SK-N-MC (cell line): ENCODE results near the gene C2orf42.

Experiments used
- DNase-seq: peaks from one replicate; pipeline ENCODE4 v3.0.0-alpha.2; 2011; ENCODE audit warnings: low read depth, low spot score
- H3K27ac ChIP-seq: fragments of 200-600 bp; sonication (generic); 2 replicates; pipeline ENCODE4 v1.5.1; 2016; ENCODE audit warnings: mixed run types
- H3K36me3 ChIP-seq: fragments of 200-600 bp; sonication (generic); 2 replicates; pipeline ENCODE4 v1.6.1; 2017; ENCODE audit warnings: antibody characterized with exemption, low read length, mixed read lengths; ENCODE audit not compliant: insufficient read depth
- H3K4me3 ChIP-seq: fragments of 200-600 bp; sonication (generic); 2 replicates; pipeline ENCODE4 v1.5.1; 2016
- H3K9ac ChIP-seq: fragments of 200-600 bp; sonication (generic); 2 replicates; pipeline ENCODE4 v1.8.0; 2017; ENCODE audit warnings: mixed run types, mixed read lengths; ENCODE audit not compliant: insufficient read length
- H3K9me3 ChIP-seq: fragments of 200-600 bp; sonication (generic); 2 replicates; pipeline ENCODE4 v1.6.1; 2017; ENCODE audit warnings: low read depth, mild to moderate bottlenecking, antibody characterized with exemption, low read length, moderate library complexity, mixed read lengths
- EZH2 ChIP-seq: fragments of 200-600 bp; sonication (generic); IDR thresholded peaks from one replicate; pipeline ENCODE4 v1.6.1; 2017; ENCODE audit warnings: antibody characterized with exemption
- FOXP2 ChIP-seq: optimal IDR thresholded peaks from 2 replicates; pipeline ENCODE3; 2011; ENCODE audit warnings: mild to moderate bottlenecking, moderate library complexity; ENCODE audit not compliant: insufficient read depth; ENCODE audit errors: extremely low read length, control extremely low read depth
- POLR2AphosphoS5 ChIP-seq: IDR thresholded peaks from 2 replicates; pipeline ENCODE4 v1.6.1; 2012; ENCODE audit warnings: mild to moderate bottlenecking, low read depth, low read length, borderline replicate concordance

Gene C2orf42

GRCh38 chr2:70125498-70125898 lies 65.3 kb downstream of the C2orf42 start:
- no peaks in the 10 kb centered on the region for H3K36me3 ChIP-seq
- H3K4me3 ChIP-seq: peak overlapping the region; percentile 92
- peak overlapping the region; percentile 95 for H3K9ac ChIP-seq
- DNase-seq: no peak
- H3K27ac ChIP-seq: peak overlapping the region; percentile 98; the same call in 1 of the 2 replicates
- TF ChIP-seq POLR2AphosphoS5 (no peak), EZH2 (no peak), FOXP2 (no peak)
- no peaks in the 10 kb centered on the region for H3K9me3 ChIP-seq

DNA sequence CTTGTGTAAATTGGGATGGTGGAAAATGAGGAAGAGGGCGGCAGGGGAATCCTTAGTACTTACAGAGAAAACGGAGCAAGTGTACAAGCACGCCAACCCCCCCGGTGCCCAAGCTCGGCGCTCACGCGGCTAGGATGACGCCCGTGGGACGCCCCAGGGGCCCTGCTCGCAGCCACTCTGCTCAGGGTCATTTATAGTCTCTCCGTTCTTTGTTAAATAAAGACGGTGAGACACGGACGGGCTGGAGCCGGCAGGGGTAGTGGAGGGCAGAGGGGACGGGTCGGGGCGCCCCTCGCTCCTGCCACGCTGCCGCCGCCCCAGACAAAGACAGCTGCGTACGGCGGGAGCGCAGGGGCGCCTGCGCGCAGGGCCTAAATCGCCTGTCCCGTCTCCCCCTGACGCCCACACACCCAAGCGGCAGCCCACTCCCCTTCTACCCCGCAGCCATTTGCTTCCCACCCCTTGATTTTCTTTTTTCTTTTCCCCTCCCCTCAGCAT lies 65.8 kb downstream of the C2orf42 start:
- Histone ChIP-seq H3K36me3 (no peaks in the 10 kb centered on the region), H3K27ac (peak overlapping the region; percentile 98), H3K4me3 (peak overlapping the region; percentile 92), H3K9ac (peak overlapping the region; percentile 95), H3K9me3 (no peaks in the 10 kb centered on the region)
- TF ChIP-seq FOXP2: no peak
- DNase-seq: no peak

GRCh38 chr2:70123829-70124116 lies 67.0 kb downstream of the C2orf42 start:
- no peak for DNase-seq
- Histone ChIP-seq H3K9ac (peak overlapping the region; percentile 95), H3K9me3 (no peaks in the 10 kb centered on the region), H3K36me3 (no peaks in the 10 kb centered on the region), H3K27ac (peak overlapping the region; percentile 98), H3K4me3 (peak overlapping the region; percentile 92)
- no peak for TF ChIP-seq EZH2
- no peak for TF ChIP-seq POLR2AphosphoS5
- no peak for TF ChIP-seq FOXP2

- Histone ChIP-seq H3K9ac (peak overlapping the region; percentile 95), H3K36me3 (no peaks in the 10 kb centered on the region), H3K4me3 (peak overlapping the region; percentile 92), H3K9me3 (no peaks in the 10 kb centered on the region), H3K27ac (peak overlapping the region; percentile 98)
- TF ChIP-seq POLR2AphosphoS5 (peak; percentile 14; the same call in 1 of the 2 replicates), FOXP2 (no peak)
- DNase-seq: no peak
Observed at GRCh38 chr2:70123051-70123828, 67.6 kb downstream of the C2orf42 start.

DNA sequence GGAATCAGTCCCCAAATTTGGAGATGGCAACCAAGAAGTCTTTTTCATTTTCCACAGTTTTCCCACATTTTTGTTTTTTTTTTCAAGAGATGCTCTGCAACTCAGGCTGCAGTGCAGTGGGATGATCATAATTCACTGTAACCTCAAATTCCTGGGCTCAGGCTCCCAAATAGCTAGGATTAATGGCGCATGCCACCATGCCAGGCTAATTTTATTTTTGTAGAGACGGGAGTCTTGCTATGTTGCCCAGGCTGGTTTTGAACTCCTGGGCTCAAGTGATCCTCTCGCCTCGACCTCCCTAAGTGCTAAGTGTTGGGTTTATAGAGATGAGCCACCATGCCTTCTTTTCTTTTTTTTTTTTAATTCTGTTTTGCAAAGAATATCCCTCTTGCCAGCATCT lies 68.3 kb downstream of the C2orf42 start:
- TF ChIP-seq POLR2AphosphoS5 (no peak), FOXP2 (no peak), EZH2 (no peak)
- Histone ChIP-seq H3K27ac (peak overlapping the region; percentile 98), H3K9me3 (no peaks in the 10 kb centered on the region), H3K36me3 (no peaks in the 10 kb centered on the region), H3K4me3 (no peak overlapping the region), H3K9ac (no peak overlapping the region)
- DNase-seq: no peak

GRCh38 chr2:70121627-70122372 lies 69.0 kb downstream of the C2orf42 start:
- Histone ChIP-seq H3K36me3 (no peaks in the 10 kb centered on the region), H3K27ac (peak overlapping the region; percentile 98; the same call in 1 of the 2 replicates), H3K9me3 (no peaks in the 10 kb centered on the region), H3K9ac (no peak overlapping the region), H3K4me3 (no peak overlapping the region)
- no peak for DNase-seq
- no peak for TF ChIP-seq POLR2AphosphoS5
- no peak for TF ChIP-seq FOXP2

DNA sequence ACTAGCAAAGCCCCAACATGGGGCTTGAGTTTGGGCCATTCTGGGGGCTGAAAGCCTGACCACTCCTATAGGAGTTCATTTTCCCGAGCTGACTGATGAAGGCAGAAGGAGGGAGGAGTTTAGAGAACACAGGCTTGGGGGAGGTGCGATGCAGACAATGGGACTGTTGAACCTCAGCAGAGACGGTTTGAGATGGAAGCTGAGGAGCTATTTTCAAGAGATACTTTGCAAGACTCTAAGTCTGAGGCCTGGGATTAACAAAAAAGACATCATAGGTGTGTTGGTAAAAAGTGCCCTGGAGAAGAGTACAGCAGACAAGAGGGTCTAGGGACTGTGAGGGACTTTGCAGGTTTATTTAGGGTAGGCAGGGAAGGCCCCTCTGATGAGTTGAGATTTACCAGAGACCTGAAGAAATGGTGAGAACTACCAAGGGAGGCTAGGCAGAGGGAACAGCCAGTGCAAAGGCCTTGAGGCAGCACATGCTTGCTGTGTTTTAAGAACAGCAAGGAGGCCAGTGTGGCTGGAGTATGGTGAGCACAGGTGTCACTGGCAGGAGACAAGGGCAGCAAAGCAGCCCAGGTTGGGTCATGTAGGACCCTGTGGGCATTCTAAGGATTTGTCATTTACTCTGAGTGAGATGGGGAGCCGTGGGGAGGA lies 71.9 kb downstream of the C2orf42 start:
- no peak for TF ChIP-seq FOXP2
- TF ChIP-seq EZH2: no peak
- TF ChIP-seq POLR2AphosphoS5: no peak
- H3K9ac ChIP-seq: no peak overlapping the region

DNA sequence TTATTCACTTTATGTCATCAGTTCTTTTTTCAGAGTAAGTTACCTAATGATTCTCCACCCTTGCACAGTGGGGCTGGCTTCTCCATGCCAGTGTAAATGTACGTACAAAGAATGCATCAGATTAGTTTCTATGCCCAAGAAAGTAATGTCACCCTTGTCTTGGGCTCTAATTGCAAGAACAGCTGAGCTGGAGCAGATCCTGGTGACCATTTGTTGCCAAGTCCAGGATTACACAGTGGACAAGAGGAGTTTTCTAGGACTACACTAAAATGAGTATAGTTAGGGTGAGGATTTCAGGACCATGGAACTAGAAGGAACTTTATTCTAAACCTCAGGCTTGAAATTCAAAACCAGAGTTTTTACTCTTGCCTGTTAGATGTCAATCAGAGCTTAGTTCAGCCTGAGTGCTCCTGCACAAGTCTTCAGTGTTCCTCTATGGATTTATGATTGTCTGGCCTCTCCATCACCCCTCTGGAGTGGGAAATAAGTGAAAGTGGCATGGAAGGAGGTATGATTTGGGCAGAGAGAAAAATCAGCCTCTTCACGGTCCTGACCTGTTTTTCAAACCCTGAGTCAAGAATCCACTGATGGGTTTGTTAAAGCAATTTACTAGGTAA lies 73.8 kb downstream of the C2orf42 start:
- H3K9ac ChIP-seq: no peak overlapping the region
- H3K9me3 ChIP-seq: no peaks in the 10 kb centered on the region
- TF ChIP-seq POLR2AphosphoS5 (no peak), FOXP2 (no peak), EZH2 (no peak)
- DNase-seq: no peak
- H3K36me3 ChIP-seq: no peaks in the 10 kb centered on the region
- H3K27ac ChIP-seq: no peak overlapping the region
- H3K4me3 ChIP-seq: no peak overlapping the region

More for the DNA sequence above, 71.9 kb downstream of the C2orf42 start:
- no peaks in the 10 kb centered on the region for H3K9me3 ChIP-seq
- no peaks in the 10 kb centered on the region for H3K36me3 ChIP-seq
- H3K27ac ChIP-seq: 0 out of 2 replicates have a peak overlapping the region, but pooled peaks have one; percentile 7
- DNase-seq: no peak
- H3K4me3 ChIP-seq: no peak overlapping the region
